AG20443 (cell line): ENCODE data around the gene PIGQ.

ENCODE experiments used
- DNase-seq: peaks from one replicate; pipeline ENCODE4 v3.0.0; 2012; ENCODE audit warnings: low spot score, mixed read lengths

PIGQ gene

DNA sequence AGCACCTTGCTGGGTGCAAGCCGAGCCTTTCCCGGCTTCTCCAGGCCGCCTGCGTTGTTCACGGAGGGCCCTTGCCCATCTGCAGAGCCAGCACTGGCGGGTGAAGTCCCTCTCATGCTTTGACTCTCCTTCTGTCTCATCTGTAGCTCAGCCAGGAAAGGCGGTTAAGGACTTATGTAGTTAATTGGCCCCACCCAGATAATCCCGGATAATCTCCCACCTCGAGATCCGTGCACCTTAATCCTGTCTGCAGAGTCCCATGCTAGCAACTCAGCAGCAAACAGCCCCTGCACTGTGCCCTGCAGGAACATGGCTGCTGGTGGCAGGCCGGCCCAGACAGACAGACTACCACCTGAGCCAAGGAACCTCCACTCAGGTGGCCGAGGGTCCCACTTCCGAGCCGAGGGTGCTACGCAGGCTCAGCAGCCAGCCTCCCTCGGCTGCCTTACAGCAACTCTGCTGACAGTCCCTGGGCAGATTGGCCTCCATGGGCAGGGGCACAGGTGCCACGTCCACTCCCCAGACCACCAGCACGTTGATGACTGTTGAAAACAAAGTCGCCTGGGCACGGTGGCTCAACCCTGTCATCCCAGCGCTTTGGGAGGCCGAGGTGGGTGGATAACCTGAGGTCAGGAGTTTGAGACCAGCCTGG is 37.0 kb downstream of the PIGQ start:
- no peak for DNase-seq

DNA sequence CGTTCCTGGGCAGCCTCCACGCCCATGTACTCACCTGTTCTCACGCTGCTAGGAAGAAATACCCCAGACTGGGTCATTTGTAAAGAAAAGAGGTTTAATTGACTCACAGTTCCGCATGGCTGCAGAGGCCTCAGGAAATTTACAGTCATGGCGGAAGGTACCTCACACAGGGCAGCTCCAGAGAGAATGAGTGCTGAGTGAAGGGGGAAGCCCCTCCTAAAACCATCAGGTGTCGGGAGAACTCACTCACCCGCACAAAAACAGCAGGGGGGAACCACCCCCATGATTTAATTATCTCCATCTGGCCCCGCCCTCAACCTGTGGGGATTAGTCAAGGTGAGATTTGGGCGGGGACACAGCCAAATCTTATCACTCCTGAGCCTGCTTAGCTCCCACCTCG is 38.3 kb downstream of the PIGQ start:
- no peak for DNase-seq

DNA sequence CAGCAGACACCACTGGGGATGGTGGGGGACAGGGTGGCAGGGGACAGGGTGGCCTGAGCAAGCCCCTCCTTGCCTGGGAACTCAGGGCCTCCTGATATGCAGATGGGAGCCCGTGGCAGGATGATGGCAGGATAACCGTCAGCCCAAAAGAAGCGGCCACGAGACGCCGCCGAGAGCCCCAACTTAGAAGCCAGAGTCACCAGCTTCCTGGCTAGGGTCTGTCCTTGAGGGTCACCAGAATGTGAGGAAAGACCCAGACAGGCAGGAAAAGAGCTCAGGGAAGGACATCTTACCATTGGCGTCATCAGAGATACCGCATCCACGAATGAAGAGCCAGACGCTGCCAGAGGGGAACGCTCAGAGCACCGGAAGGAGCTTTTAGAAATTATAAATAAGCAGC is 39.5 kb downstream of the PIGQ start:
- no peak for DNase-seq

DNA sequence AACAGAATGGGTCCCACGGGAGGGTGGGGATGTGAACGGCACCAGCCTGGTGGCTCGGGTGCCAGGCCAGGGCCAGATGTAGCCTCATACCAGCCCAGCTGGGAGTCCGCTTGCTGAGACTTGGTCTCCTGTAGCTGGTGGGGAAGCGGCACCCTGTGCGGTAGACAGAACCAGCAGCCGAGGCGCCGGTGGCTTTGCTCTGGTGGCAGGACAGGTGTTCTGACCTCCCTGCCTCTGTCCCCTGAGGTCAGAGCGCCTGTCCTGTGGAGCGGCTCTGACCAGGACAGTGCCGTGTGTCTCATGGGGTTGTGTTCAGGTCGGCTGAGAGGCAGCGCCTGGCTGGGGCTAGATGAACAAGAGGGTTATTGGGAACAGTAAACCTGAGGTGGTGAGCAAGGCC is 40.2 kb downstream of the PIGQ start:
- DNase-seq, result no peak

DNA sequence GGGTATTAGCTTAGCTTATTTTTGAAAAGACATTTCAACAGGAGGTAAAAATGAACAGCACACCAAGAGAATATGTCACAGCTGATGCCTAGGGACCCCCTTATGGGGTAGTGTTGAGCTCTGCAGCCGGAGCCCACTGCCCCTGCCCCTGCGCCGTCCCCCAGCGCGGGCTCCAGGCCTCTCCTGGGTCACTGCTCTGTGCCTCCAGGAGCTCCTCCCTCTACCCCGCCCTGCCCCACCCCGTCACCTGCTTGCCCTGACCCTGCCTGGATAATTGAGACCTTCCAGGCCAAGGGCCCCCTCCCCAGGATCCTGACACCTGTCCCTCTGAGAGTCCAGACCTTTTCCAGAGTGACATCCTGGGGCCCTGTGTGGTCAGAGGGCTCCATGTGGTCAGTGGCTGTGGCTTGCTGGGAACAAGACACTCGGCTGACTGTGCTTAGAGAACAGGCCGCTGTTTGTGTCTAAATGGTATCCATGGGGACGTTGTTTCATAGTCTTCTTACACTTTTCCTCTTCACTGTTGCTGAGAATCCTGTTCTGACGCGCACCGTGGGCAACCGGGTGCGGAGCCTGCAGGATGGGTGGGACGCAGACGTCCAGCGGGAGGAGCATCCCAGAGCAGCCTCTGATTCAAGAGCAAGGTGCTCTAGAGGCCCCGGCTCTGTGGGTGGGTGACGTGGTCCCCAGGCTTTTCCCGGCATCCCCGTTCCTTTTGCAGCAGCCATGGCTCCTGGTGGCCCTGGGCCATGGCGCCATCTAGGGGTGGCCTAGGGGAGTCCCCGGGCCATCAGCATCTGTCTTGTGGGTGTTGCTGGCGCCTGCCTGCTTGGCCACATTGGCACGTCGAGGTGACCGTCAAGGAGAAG is 41.0 kb downstream of the PIGQ start:
- DNase-seq, result peak; percentile 68

DNA sequence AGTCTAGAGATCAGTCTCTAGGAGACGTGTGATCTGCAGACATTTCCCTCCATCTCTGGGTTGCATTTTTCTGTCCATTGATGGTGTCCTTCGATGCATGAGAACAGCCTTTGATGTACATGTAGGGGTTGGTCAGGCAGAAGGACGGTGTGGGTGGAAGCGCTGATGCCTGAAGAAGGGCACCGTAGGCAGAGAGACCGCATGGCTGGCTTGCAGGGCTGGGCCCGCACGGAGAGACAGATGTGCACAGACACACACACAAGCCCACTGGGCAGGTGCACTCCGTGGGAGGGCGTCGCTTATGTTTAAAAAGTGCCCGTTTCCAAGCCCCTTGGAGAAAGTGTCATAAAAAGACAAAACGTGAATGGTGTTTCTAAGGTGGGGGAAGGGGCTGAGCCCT is 45.4 kb downstream of the PIGQ start:
- no peak for DNase-seq

DNA sequence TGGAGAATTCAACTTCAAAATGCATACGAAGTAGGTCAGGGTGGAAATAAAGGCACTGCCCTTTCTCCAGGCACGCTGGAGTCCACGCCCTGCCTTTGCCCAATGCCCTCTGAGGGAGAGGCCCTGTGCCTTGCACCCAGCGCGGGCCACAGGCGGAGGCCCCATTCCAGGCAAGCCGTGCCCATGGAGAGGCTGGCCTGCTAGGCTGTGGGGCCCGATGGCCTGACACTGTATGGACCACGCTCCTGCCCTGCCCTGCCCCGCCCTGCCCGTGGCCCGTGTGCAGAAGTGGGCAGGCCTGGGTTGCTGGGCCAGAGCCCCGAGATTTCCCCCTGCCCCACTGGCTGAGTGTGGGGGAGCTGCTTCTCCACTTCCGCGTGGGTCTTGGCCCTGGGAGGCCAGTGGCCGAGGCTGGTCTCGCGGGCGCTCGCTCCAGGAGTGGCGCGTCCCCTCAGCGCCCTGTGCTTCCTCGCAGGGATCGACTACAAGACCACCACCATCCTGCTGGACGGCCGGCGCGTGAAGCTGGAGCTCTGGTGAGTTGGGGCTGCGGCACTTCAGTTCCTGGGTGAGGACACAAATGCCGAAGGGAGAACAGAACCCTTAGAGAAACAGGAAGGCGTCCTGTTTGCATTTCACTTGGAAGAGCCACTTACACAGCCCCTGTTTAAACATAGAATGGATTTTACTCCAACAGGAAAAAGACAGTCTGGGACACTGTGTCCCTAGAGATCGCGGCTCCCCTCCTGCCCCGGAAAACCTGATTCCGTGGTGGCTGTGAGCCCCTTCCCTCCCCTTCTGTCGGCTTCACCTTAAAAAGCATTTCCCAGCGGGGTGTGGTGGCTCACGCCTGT is 47.2 kb downstream of the PIGQ start:
- no peak for DNase-seq

DNA sequence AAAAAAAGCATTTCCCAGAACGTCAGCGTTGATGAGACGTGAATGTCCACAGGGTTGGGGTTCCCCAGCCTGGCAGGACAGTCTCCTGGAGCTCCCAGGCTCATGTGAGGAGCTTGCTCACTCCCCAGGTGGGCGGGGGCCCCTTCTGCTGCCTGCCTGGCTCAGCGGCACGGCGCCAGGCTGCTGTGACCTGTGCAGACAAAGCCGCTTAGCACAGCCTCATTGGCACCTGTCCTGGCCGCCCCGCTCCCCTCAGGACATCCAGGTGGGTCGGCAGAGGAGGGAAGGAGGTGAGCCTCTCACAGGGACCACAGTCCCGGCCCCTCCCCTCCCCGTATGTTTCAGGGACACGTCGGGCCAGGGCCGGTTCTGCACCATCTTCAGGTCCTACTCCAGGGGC is 48.1 kb downstream of the PIGQ start:
- DNase-seq, result no peak

DNA sequence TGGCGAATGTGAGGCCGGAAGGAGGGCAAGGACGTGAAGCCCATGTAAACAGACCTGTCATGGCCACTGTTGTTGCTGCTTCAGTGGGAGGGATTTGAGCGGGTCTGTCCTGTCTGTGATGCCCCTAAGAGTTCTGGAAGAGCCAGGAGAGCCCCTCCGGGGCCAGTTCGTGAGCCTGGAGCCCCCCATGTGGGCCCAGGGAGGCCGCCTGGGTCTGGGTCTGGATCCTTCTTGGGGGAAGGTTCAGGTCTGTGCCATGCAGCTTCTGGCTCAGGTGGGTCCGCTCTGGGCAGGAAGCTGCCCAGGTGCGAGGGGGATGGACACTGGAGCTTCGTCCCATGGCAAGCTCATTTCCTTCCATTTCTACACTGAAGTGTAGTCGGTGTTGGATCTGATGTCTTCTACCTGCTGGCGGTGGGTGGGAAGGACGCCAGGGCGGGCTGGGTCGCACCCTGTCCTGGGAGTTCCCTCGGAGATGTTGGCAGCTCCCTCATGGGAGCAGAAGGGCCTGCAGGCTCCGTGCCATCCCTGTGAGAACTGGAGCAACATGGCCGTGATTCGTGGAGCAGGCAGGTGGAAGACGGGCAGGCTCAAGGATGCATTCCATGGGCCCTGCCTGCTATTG is 49.8 kb downstream of the PIGQ start:
- no peak for DNase-seq

DNA sequence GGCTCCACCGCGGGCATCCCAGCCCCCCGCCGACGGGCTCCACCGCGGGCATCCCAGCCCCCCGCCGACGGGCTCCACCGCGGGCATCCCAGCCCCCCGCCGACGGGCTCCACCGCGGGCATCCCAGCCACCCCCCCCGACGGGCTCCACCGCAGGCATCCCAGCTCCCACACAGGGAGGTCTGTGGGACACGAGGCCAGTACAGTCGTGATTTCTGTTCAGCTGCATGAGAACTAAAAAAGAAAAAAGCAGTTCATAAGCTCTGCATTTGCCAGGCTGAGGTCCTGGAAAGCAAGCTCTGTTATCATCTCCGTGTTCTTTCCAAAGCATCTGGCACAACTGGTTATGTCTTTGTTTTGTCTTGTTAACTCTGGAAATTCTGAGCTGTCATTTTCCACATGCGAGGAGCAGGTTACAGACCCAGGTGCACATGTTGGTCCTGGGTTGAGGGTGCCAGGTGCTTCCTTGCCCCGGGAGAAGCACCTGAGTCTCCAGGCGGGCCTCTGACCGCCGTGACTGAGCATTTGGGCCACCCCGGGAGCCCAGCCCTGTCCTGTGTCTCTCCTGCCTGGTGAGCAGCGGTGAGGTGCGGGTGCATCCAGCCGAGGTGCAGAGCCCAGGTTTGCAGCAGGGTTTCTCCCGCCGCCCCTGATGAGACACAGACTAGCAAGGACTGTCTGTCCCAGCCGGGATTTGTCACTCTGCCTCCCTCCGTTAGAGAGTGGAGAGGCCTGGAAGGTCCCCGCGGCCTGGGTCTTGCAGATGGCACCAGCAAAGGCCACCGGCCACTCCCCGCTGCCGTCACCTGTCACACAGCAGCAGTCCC is 51.1 kb downstream of the PIGQ start:
- no peak for DNase-seq

DNA sequence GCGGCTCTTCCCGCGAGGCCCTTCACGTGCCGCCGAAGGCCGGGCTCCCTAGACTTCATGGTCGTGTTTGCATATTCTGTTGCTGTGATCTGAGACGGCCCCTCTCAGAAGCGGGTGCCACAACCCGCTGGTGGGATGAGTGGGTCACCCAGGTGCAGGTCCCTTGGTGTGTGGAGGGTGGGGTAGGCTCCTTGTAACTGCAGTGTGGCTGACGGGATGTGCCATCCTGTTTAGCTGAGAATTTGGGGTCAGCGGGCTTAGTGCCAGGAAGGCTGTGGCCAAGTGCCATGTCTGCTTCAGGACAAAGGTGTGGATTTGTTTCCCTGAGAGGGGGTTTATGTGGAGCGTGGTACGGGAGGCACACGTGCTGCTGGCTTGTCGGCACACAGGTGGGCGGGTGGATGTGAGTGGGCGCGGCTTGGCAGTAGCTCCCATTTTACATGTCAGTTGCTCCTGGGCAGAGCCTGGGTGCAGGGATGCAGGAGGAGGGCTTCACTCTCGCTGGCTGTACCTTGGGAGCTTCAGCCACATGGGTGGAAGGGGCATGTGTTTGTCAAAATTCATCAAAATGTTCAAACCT is 51.8 kb downstream of the PIGQ start:
- DNase-seq, result no peak

DNA sequence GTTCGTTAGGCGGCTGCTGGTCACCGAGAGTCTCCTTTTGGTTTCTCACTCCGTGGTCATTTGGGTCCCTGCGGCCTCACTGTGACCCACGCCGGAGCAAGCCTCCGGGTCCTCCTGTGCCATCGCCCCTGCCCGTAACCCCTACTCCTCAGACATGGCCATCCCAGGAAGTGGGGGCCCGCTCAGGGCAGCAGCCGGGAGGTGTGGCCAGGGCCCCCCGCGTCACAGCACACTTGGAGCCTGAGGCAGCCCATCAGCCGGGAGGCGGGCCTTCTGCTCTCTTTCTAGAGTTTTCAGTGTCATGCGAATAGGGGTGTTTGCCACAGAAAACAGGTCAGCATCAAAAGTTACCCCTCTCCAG is 53.1 kb downstream of the PIGQ start:
- no peak for DNase-seq

DNA sequence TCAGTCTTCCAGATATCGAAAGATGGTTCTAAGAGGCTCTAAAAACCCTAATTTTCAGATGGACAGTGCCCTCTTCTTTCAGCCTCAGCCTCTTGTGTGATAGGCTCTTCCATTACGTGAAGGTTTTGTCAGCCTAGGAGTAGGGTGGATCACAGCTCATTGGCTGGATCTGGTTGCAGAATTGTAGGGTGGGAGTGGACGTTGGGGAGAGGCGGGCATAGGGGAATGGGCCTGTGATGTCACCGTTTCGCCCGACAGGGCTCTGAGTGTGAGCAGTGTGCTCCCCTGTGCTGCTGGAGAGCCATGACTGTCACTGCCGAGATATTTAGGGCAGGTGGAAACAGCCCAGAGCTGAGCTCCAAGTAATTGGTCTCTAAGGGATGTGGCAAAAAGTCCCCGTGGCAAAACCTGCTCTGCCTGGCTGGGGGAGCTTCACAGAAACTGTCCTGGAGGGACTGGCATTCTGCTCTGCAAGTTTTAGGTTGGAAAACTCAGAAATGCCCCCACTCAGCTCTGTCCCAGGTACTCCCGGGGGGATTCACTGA is 54.8 kb downstream of the PIGQ start:
- DNase-seq, result no peak

DNA sequence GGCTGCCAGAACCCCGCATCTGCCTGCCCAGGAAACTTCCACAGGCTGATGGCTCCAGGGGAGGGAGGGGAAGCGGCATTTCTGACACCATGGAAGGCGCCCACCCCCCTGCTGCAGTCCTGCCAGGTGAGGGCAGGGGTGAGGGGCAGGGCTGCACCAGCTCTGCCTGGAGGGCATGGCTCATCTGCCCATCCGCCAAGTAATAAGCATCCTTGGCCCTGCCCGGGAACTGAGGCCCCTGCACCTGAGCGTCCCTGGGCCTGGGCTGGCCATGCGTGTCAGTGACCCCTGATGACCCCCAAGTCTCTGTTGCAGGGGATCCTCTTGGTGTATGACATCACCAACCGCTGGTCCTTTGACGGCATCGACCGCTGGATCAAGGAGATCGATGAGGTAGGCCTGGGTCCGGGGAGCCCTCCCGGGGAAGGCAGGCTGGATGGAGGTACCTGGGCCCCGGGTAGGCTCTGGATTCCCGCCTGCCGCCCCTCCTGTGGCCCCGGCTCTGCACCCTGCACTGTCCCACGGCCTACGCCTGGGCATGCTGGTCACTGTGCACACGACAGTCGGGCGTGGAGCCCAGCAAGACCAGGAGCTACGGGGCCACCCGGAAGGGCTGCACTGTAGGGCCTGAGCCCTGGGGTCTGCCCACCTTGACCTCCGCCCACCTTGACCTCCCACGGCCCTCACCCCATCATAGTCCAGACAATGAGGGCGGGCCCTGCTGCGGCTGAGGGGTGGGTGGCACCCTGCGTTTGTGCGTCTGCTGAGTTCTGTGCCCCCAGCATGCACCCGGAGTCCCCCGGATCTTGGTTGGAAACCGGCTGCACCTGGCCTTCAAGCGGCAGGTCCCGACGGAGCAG is 55.6 kb downstream of the PIGQ start:
- DNase-seq, result no peak

DNA sequence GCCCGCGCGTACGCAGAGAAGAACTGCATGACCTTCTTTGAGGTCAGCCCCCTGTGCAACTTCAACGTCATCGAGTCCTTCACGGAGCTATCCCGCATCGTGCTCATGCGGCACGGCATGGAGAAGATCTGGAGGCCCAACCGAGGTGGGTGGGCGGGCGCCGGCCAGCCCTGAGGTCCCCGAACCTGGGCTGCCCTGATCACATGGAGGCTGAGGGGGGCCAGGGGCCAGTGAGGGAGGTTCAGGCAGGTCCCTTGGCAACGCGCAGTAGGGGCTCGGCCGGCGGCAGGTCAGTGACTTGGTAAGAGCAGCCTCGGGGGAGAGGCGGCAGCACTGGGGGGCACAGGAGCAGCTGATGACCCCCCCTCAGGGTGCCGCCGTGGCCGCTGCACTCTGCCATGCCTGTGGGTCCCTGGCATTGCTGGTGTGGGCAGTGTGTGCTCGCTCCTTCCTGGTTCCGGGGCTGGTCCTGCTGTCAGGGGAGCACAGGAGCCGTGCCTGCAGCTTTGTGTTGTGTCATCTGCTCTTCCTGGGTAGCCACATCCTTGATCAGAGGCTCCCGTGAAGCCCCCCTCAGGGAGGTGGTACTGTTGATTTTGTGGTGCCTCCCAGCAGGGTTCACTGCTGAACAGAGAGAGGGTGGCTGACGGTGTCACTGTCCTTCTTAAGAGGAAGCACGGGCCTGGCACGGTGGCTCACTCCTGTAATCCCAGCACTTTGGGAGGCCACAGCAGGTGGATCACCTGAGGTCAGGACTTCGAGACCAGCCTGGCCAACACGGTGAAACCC is 56.4 kb downstream of the PIGQ start:
- DNase-seq, result no peak

DNA sequence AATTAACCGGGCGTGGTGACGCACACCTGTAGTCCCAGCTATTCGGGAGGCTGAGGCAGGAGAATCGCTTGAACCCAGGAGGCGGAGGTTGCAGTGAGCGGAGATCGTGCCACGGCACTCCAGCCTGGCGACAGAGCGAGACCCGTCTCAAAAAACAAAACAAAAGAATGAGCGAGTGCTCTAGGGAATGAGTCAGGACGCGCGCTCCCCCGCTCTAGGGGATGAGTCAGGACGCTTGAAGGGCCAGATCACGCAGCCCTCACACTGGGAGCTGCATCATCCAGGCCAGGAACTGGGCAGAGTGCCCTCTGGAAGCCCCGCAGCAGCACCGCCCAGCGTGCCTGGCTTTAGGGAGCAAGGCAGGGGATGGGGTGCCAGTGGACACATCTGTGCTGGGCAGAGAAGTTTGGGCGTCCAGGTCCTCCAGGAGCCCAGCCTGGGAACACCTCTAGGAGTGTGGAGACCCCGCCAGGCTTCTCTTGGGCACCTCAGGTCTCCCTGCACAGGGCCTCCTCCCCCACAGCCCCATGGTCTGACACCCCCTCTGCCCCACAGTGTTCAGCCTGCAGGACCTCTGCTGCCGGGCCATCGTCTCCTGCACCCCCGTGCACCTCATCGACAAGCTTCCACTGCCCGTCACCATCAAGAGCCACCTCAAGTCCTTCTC is 57.2 kb downstream of the PIGQ start:
- DNase-seq, result peak; percentile 99

DNA sequence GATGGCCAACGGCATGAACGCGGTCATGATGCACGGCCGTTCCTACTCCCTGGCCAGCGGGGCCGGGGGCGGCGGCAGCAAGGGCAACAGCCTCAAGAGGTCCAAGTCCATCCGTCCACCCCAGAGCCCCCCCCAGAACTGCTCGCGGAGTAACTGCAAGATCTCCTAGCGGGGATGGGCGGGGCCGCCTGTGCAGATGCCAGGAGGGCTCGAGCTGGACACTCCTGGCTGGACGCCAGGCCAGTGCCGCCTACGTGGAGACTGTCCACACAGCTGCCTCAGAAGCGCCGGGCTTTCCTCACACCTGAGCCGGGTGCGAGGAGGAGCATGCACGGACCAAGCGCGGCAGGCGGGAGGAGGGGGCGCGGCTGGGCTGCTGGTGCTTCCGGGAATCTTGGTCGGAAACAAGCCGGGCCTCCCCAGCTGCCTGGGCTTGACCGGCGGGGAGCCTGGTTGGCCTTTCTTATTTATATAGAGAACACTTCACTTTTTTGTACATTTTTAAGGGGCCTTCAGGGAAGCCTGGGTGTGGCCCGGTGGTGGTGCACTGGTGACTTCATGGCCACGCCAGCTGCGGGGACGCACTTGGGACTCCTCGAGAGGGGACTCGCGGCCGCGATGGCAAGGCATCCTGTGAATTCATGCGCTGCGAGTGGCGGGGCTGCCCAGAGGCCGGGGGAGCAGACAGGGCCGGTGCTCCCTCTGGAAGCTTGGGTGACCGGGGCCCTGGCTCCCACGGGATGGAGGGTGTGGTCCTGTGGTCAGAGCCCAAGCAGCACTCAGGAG is 57.9 kb downstream of the PIGQ start:
- no peak for DNase-seq
